ENCODE results near the gene EPHB4.

EPHB4 gene

DNA sequence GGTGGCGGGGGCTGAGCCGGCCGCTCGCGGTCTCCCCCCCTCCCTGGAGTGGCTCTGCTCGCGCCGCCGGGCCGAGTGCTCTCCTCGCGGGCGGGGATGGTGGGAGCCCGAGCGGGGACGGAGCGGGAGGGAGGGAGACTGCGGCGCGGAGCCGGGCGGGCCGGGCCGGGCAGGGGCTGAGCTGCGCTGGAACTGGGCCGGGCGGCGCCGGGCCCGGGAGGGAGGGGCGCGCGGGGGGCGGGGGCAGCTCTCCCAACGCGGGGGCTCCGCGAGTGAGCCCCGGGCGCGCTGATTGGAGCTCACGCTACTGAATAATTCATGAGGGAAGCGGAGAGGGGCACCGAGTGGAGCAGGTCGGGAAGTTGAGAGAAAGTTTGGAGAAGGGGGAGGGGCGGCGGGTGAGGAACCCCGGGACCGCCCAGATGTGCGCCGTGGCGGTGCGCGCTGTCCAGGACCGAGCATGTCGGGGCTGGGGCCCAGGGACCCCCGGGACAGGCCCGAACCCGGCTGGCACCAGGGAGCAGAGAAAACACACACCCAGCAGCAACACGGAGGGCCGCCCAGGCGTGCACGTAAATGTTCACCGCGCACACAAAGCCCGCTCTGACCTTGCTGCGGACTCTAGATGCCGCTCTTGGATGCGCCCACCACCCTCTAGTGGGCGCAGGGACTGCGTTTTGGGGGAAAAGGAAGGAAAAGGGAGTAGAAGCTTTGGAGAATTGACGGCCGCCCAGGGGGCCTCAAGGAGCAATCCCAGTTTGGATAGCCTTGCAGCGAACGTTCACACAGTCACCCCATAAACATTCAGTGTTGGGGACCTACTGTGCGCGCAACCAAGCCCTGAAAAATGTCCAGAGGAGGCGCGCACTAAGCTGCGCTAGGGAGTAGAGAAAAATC is at the start of gene EPHB4:
EPHB4 (minus strand) TSS at position 194 of the 897 bp plus-strand sequence. CDS start 493 bp downstream, outside the sequence.
- H3K27me3 ChIP-seq (ENCODE audit: insufficient read depth, low read depth, severe bottlenecking), result peaks cover 88% of the 10 kb centered on the region
- H3K9me3 ChIP-seq (ENCODE audit: severe bottlenecking), result no peaks in the 10 kb centered on the region
- TF ChIP-seq CTCF (IDR thresholded peaks at IDR 0.05; ENCODE audit: low read depth, low read length), result no peak
- no peak within 1 kb of the TSS for H3K27ac ChIP-seq
- peak within 1 kb of the TSS; percentile 31 for H3K4me3 ChIP-seq (ENCODE audit: low read depth, low read length)
- no peak for DNase-seq
- H3K36me3 ChIP-seq, result no peaks in the 10 kb centered on the region

- no peak for DNase-seq
- Histone ChIP-seq H3K27me3 (ENCODE audit: insufficient read depth, low read depth, severe bottlenecking) (no peaks in the 10 kb centered on the region), H3K27ac (peak overlapping the region; percentile 99), H3K4me3 (ENCODE audit: low read depth, low read length) (peak overlapping the region; percentile 76), H3K9me3 (ENCODE audit: severe bottlenecking) (no peaks in the 10 kb centered on the region), H3K36me3 (peaks cover 48% of the 10 kb centered on the region)
- no peak for TF ChIP-seq CTCF (IDR thresholded peaks at IDR 0.05; ENCODE audit: low read depth, low read length)
Observed at GRCh38 chr7:100875356-100875751, 48.0 kb upstream of the EPHB4 start.

DNA sequence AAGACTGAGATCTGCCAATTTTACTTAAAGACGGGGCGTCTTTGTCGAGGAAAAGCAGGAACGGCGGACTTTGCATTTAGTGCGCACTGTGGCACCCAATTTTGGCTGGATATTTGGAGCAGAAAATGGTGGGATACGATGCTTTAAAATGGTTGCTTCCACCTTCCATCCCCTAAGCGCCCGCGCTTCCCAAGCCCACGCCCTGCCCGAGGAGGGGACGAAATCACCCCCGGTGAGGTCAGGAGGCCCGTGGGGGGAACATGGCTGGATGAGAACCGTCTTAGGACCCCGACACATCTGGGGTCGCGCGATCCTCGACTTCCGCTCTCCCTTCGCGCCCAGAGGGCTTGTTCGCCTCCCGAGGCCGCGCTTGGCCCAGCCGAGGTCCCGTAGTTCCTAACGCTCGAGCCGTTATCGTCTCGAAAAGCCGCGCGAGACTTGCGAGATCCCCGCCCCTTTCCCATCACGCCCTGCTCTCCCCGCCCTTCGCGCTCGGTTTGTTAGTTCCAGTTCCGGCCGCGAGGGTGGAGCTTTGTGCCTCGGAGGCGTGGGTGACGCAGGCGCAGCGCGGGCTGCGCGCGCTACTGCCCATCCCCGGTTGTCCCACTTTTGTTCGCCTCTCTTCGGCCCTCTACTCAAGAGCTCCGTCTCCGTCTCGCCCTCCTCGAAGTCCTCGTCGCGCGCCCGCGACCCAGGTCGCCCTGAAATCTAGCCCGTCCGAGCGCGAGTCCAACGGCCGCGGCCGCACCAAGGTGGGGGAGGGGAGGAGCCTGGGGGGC is 47.4 kb upstream of the EPHB4 start, which contains the start of gene SRRT:
SRRT (plus strand) TSS at position 527 of the 779 bp plus-strand sequence. CDS start 488 bp downstream, outside the sequence.
- peak within 1 kb of the TSS; percentile 99 for H3K27ac ChIP-seq
- DNase-seq, result peak; percentile 98
- H3K36me3 ChIP-seq, result peaks cover 45% of the 10 kb centered on the region
- TF ChIP-seq CTCF (IDR thresholded peaks at IDR 0.05; ENCODE audit: low read depth, low read length), result no peak
- H3K27me3 ChIP-seq (ENCODE audit: insufficient read depth, low read depth, severe bottlenecking), result no peaks in the 10 kb centered on the region
- H3K4me3 ChIP-seq (ENCODE audit: low read depth, low read length), result peak within 1 kb of the TSS; percentile 76
- no peaks in the 10 kb centered on the region for H3K9me3 ChIP-seq (ENCODE audit: severe bottlenecking)

- Histone ChIP-seq H3K27me3 (ENCODE audit: insufficient read depth, low read depth, severe bottlenecking) (no peaks in the 10 kb centered on the region), H3K36me3 (peaks cover 43% of the 10 kb centered on the region), H3K4me3 (ENCODE audit: low read depth, low read length) (peak overlapping the region; percentile 76), H3K9me3 (ENCODE audit: severe bottlenecking) (no peaks in the 10 kb centered on the region), H3K27ac (peak overlapping the region; percentile 99)
- TF ChIP-seq CTCF (IDR thresholded peaks at IDR 0.05; ENCODE audit: low read depth, low read length), result no peak
- no peak for DNase-seq
Observed at GRCh38 chr7:100874300-100874576, 46.9 kb upstream of the EPHB4 start.

DNA sequence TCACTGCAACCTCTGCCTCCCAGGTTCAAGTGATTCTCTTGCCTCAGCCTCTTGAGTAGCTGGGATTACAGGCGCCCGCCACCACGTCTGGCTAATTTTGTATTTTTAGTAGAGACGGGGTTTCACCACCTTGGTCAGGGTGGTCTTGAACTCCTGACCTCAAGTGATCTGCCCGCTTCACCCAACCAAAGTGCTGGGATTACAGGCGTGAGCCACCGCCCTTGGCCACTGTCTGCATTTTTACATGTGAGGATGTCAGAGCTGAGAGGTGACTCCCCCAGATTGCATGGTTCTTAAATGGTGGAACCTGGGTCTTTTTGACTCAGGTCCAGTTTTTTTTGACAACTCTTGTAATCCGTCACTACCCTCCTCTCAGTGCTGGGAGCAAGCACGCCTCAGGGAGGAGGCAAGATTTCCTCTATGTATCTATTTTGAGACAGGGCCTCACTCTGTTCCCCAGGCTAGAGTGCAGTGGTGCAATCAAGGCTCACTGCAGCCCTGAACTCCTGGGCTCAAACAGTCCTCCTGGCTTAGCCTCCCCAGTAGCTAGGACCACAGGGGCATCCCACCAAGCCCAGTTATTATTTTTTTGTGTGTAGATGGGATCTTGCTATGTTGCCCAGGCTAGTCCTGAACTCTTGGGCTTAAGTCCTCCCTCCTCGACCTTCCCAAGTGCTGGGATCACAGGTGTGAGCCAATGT is 46.4 kb upstream of the EPHB4 start:
- H3K4me3 ChIP-seq (ENCODE audit: low read depth, low read length), result peak overlapping the region; percentile 76
- DNase-seq, result no peak
- H3K36me3 ChIP-seq, result peaks cover 38% of the 10 kb centered on the region
- no peak for TF ChIP-seq CTCF (IDR thresholded peaks at IDR 0.05; ENCODE audit: low read depth, low read length)
- H3K27ac ChIP-seq, result peak overlapping the region; percentile 99
- H3K9me3 ChIP-seq (ENCODE audit: severe bottlenecking), result no peaks in the 10 kb centered on the region
- no peaks in the 10 kb centered on the region for H3K27me3 ChIP-seq (ENCODE audit: insufficient read depth, low read depth, severe bottlenecking)
